Measurements from ENCODE around the gene CFTR. TPM values are rescaled to one million over a fixed set of nuclear protein-coding genes. Genes with fewer than 3 reads are reported as not detected.

Gene CFTR
- total and polyA plus RNA-seq, 2 of the 8 experiments (the other 6 are each of a cell fraction or from before 2014, with no cell fraction given), result 1.2 to 1.6 TPM

DNA sequence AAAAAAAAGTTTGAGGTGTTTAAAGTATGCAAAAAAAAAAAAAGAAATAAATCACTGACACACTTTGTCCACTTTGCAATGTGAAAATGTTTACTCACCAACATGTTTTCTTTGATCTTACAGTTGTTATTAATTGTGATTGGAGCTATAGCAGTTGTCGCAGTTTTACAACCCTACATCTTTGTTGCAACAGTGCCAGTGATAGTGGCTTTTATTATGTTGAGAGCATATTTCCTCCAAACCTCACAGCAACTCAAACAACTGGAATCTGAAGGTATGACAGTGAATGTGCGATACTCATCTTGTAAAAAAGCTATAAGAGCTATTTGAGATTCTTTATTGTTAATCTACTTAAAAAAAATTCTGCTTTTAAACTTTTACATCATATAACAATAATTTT is 130.6 kb downstream of the CFTR start:
- Histone ChIP-seq H3K4me3 (ENCODE audit: extremely low read depth in 1 of 4, insufficient read depth in 2 of 4, low read depth in 3 of 4, low read length in 4 of 4) (no peak overlapping the region), H3K79me2 (ENCODE audit: control insufficient read depth in 1 of 2, insufficient read depth in 2 of 2, low read length in 2 of 2) (no peaks in the 10 kb centered on the region), H3K23ac (ENCODE audit: insufficient read length) (no peak overlapping the region), H2AK5ac (ENCODE audit: low read depth, low read length) (no peak overlapping the region), H2AFZ (ENCODE audit: low read length) (no peak overlapping the region), H2BK20ac (ENCODE audit: low read length) (no peak overlapping the region), H4K91ac (replicated peaks; ENCODE audit: insufficient read length, low read length) (no peak overlapping the region), H2BK120ac (replicated peaks; ENCODE audit: low read depth, low read length) (no peak overlapping the region), H2BK15ac (ENCODE audit: low read length) (no peak overlapping the region), H3K18ac (ENCODE audit: extremely low read depth, low read length) (no peak overlapping the region), H3K27ac (ENCODE audit: low read depth, low read length) (no peak overlapping the region), H3K9ac (replicated peaks in 1 of 4; ENCODE audit: extremely low read depth in 1 of 4, low read depth in 3 of 4, low read length in 3 of 4) (no peak overlapping the region), H2BK12ac (ENCODE audit: low read depth, low read length) (no peak overlapping the region), H4K8ac (ENCODE audit: extremely low read depth, insufficient read depth, low read length) (no peak overlapping the region), H3K9me3 (ENCODE audit: insufficient read depth in 2 of 2, low read depth in 1 of 2, low read length in 1 of 2) (no peaks in the 10 kb centered on the region), H3K27me3 (replicated peaks in 1 of 4; ENCODE audit: control insufficient read depth in 3 of 4, extremely low read depth in 1 of 4, insufficient read depth in 3 of 4, low read length in 3 of 4) (no peaks in the 10 kb centered on the region), H3K79me1 (ENCODE audit: low read depth, low read length) (no peaks in the 10 kb centered on the region), H3K36me3 (ENCODE audit: control insufficient read depth in 2 of 4, insufficient read depth in 4 of 4, low read length in 3 of 4) (no peaks in the 10 kb centered on the region), H2BK5ac (ENCODE audit: low read depth, low read length) (no peak overlapping the region), H4K5ac (ENCODE audit: insufficient read length, low read depth, low read length) (no peak overlapping the region), H4K20me1 (replicated peaks in 1 of 2; ENCODE audit: control insufficient read depth in 1 of 2, insufficient read depth in 2 of 2, low read length in 2 of 2) (no peaks in the 10 kb centered on the region), H3K14ac (ENCODE audit: insufficient read length) (no peak overlapping the region), H3K23me2 (ENCODE audit: low read depth, low read length) (no peaks in the 10 kb centered on the region), H3K56ac (replicated peaks; ENCODE audit: insufficient read length, low read depth, low read length) (no peak overlapping the region), H3K4ac (replicated peaks; ENCODE audit: insufficient read length, low read depth, low read length) (no peak overlapping the region), H3K4me2 (ENCODE audit: insufficient read depth in 1 of 2, low read depth in 2 of 2, low read length in 2 of 2) (no peak overlapping the region), H3K4me1 (replicated peaks in 1 of 4; ENCODE audit: control insufficient read depth in 3 of 4, insufficient read depth in 4 of 4, low read length in 3 of 4) (no peaks in the 10 kb centered on the region)
- DNase-seq (ENCODE audit: low read depth in 1 of 2, low spot score in 2 of 2), result no peak
- ChIA-PET CTCF (ENCODE audit: partially characterized antibody) (interaction anchor here (0.7 to 1.0 kb wide), 3 partner anchors 11 to 105 kb away, joined by 3 to 5 read pairs (median 3); no protein-coding TSS in a partner anchor), POLR2A (ENCODE audit: partially characterized antibody) (no interaction called here)
- 95% methylated on average over 2 of the region's 2 CpGs; no CpG with 5 or more reads in 1 of the 2 experiments for WGBS, 2 experiments (ENCODE audit: extremely low coverage in 1 of 2, insufficient coverage in 1 of 2, insufficient read length in 1 of 2, insufficient replicate concordance in 2 of 2, low coverage in 1 of 2, low lambda C conversion rate in 2 of 2, missing lambda C conversion rate in 1 of 2)
- FAIRE-seq, result no peak
